NB4 (cell line): ENCODE data around the gene PPP1R3C.

ENCODE experiments used
- DNase-seq: peaks from one replicate; pipeline ENCODE4 v3.0.0; 2010; ENCODE audit warnings: low read depth
- H3K4me3 ChIP-seq: one replicate; pipeline ENCODE4 v1.5.1; 2011; ENCODE audit warnings: mild to moderate bottlenecking, low read depth, low read length, moderate library complexity
- CTCF ChIP-seq: IDR thresholded peaks from one replicate; pipeline ENCODE4 v1.5.1; 2012; ENCODE audit warnings: low read depth, low read length
- MYC ChIP-seq: IDR thresholded peaks from 2 replicates; pipeline ENCODE4 v1.6.1; 2011; ENCODE audit warnings: low read depth, low read length
- POLR2A ChIP-seq: IDR thresholded peaks from 2 replicates; pipeline ENCODE4 v1.6.1; 2011; ENCODE audit warnings: mild to moderate bottlenecking; ENCODE audit not compliant: insufficient read length; ENCODE audit errors: extremely low read depth
- TF ChIP-seq, protein P1 (sequence below): IDR thresholded peaks from 2 replicates; pipeline ENCODE4 v1.6.1; 2011; ENCODE audit warnings: low read depth, low read length

The PPP1R3C gene

DNA sequence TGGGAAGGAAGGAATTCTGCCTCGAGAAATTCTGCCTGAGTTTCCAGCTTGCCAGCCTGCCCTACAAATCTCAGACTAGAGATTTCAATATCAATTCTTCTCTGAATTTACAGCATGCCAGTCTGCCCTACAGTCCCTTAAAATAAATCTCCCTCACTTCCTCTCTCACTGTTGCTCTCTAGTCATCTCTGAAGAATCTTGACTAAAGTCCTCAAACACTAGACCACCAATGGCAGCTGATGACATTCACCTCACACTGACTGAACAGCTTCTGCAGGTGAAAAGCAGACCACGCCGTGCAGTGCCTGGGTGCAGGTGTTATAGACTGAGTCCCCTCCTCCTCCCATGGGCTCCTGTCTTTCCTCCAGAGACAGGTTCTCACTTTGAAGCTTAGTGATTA lies 30.4 kb downstream of the PPP1R3C start:
- no peak for DNase-seq
- TF ChIP-seq MYC, result no peak
- TF ChIP-seq, protein P1, sequence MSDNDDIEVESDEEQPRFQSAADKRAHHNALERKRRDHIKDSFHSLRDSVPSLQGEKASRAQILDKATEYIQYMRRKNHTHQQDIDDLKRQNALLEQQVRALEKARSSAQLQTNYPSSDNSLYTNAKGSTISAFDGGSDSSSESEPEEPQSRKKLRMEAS, result no peak
- TF ChIP-seq POLR2A, result no peak
- no peak for TF ChIP-seq CTCF
- H3K4me3 ChIP-seq, result no peak overlapping the region

DNA sequence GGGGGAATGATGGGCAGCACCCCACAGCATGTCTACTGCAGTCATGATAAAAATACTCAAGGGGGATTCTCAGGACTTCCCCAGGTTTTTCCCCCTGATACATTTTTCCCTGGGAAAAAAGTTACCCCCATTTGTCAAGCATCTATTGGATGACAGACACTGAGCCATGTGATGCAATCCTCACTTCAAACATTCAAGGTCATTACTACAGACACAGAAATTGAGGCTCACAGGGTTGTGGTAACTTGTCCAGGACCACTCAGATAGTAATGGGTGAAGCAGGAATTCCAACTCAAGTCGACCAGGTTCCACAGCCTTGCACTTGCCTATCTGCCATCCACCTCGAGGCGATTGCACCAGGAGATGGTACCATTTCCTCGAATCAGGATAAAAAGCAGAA lies 31.7 kb downstream of the PPP1R3C start:
- DNase-seq, result peak; percentile 12
- TF ChIP-seq CTCF, result no peak
- H3K4me3 ChIP-seq, result no peak overlapping the region

DNA sequence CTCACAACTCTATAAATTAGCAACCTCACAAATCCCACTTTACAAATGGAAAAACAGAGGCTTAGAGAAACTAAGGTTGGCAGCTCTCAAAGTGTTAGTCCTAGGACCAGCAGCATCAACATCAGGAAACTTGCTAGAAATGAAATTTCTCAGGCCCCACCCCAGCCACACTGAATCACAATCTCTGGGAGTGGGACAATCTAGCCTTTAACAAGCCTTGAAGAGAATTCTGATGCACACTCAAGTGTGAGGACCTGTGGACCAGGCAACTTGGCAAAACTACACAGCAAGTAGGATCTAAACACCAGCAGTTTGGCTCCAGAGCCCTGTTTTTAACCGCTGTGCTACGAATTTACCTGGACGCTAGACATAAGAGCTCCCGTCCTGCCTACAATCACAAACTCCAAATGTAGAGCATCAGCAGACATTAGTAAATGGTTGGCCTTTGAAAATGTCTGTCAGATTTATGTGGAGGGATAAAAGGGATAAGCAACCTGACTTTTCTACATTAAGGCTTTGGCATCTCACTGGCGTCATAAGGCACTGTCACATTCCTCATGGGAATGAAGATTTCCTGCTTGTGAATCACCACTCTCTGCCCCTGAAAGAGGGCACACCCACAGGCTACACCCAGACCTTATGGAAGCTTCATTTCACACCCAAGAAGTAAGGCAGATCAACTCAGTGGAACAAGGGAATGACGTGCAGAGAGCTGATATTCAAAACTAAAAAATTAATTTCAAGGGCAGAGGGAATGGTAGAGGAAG lies 34.5 kb downstream of the PPP1R3C start:
- TF ChIP-seq CTCF (no peak), POLR2A (no peak), MYC (no peak)
- TF ChIP-seq, protein P1, result no peak
- DNase-seq, result no peak
- H3K4me3 ChIP-seq, result no peak overlapping the region

GRCh38 chr10:91597197-91597881 lies 35.5 kb downstream of the PPP1R3C start:
- TF ChIP-seq CTCF (no peak), POLR2A (no peak), MYC (no peak)
- TF ChIP-seq, protein P1, result no peak
- no peak overlapping the region for H3K4me3 ChIP-seq
- DNase-seq, result no peak

- TF ChIP-seq, protein P1, result no peak
- TF ChIP-seq POLR2A (no peak), MYC (no peak), CTCF (no peak)
- no peak overlapping the region for H3K4me3 ChIP-seq
- peak; percentile 17 for DNase-seq
Observed at GRCh38 chr10:91596825-91597196, 36.1 kb downstream of the PPP1R3C start.

GRCh38 chr10:91593834-91594233 lies 39.0 kb downstream of the PPP1R3C start:
- H3K4me3 ChIP-seq, result no peak overlapping the region
- TF ChIP-seq POLR2A, result no peak
- TF ChIP-seq MYC, result no peak
- TF ChIP-seq, protein P1, result no peak
- TF ChIP-seq CTCF, result no peak
- DNase-seq, result no peak
